HG03432 (cell line): ENCODE results near the gene ZNF445.
"Not testable (repeated sequence)": the region's sequence is repeated elsewhere in the genome, so short reads cannot be mapped to it uniquely, and the experiment has no call there.

Experiments used
- ATAC-seq: cut with Tn5 transposase; IDR thresholded peaks from one replicate; pipeline ENCODE4 v1.9.1; 2021; ENCODE audit warnings: mild to moderate bottlenecking, moderate library complexity; ENCODE audit not compliant: unreplicated experiment

Gene ZNF445

GRCh38 chr3:44411031-44411645 lies 66.3 kb downstream of the ZNF445 start:
- no peak for ATAC-seq

GRCh38 chr3:44409640-44410410 lies 67.6 kb downstream of the ZNF445 start:
- ATAC-seq = no peak

- ATAC-seq = no peak
Observed at GRCh38 chr3:44402548-44402947, 74.9 kb downstream of the ZNF445 start.

GRCh38 chr3:44400771-44401170 lies 76.7 kb downstream of the ZNF445 start:
- ATAC-seq = no peak

- no peak for ATAC-seq
Observed at GRCh38 chr3:44398853-44399252, 78.6 kb downstream of the ZNF445 start.

GRCh38 chr3:44398271-44398670 lies 79.2 kb downstream of the ZNF445 start:
- ATAC-seq = not testable (repeated sequence)

- no peak for ATAC-seq
Observed at GRCh38 chr3:44396200-44397171, 81.0 kb downstream of the ZNF445 start.

GRCh38 chr3:44395714-44396113 lies 81.8 kb downstream of the ZNF445 start:
- ATAC-seq = no peak

GRCh38 chr3:44392489-44392888 lies 85.0 kb downstream of the ZNF445 start:
- ATAC-seq = no peak

GRCh38 chr3:44387404-44387803 lies 90.1 kb downstream of the ZNF445 start:
- no peak for ATAC-seq
